Smooth muscle cell (in vitro differentiated cells): ENCODE measurements around the gene JAML. TPM values are rescaled to one million over a fixed set of nuclear protein-coding genes. Genes with fewer than 3 reads are reported as not detected.

Source experiments
- DNase-seq: peaks from one replicate; lab custom pipeline; 2025; ENCODE audit not compliant: unreplicated experiment; lab: John Stamatoyannopoulos, UW
- H2AFZ ChIP-seq: fragments of 200-600 bp; sonication (generic); 2 replicates; pipeline ENCODE4 v1.6.0; 2016; ENCODE audit warnings: antibody characterized with exemption, low read depth, mild to moderate bottlenecking
- H3F3A ChIP-seq: fragments of 200-600 bp; sonication (generic); 2 replicates; pipeline ENCODE4 v1.6.0; 2017; ENCODE audit warnings: antibody characterized with exemption, low read depth
- H3K27ac ChIP-seq: fragments of 200-600 bp; sonication (generic); 2 replicates; pipeline ENCODE4 v1.5.1; 2016; ENCODE audit warnings: low read depth, mild to moderate bottlenecking
- H3K27me3 ChIP-seq: fragments of 200-600 bp; sonication (generic); 2 replicates; pipeline ENCODE4 v1.6.1; 2016; ENCODE audit warnings: low read depth, mild to moderate bottlenecking
- H3K36me3 ChIP-seq: fragments of 200-600 bp; sonication (generic); 2 replicates; pipeline ENCODE4 v1.5.1; 2016; ENCODE audit warnings: low read depth
- H3K4me1 ChIP-seq: fragments of 200-600 bp; sonication (generic); 2 replicates; pipeline ENCODE4 v1.5.1; 2016; ENCODE audit warnings: low read depth
- H3K4me2 ChIP-seq: fragments of 200-600 bp; sonication (generic); 2 replicates; pipeline ENCODE4 v1.6.0; 2016; ENCODE audit warnings: mild to moderate bottlenecking
- H3K4me3 ChIP-seq: fragments of 200-600 bp; sonication (generic); 2 replicates; pipeline ENCODE4 v1.5.1; 2016; ENCODE audit warnings: mild to moderate bottlenecking
- H3K79me2 ChIP-seq: fragments of 200-600 bp; sonication (generic); 2 replicates; pipeline ENCODE4 v1.6.0; 2016; ENCODE audit warnings: low read depth, mild to moderate bottlenecking
- H3K9ac ChIP-seq: fragments of 200-600 bp; sonication (generic); 2 replicates; pipeline ENCODE4 v1.6.0; 2016; ENCODE audit warnings: low read depth
- H3K9me3 ChIP-seq: fragments of 200-600 bp; sonication (generic); replicated peaks from 2 replicates; pipeline ENCODE4 v1.5.1; 2016; ENCODE audit warnings: low read depth
- H4K20me1 ChIP-seq: fragments of 200-600 bp; sonication (generic); 2 replicates; pipeline ENCODE4 v1.6.0; 2016; ENCODE audit warnings: low read depth
- WGBS: methylation state at CpG from one replicate; pipeline ENCODE4 v1.1.7; 2016; ENCODE audit warnings: low lambda C conversion rate; 5-methylcytosine and 5-hydroxymethylcytosine counted together
- polyA plus RNA-seq: library from polyadenylated mRNA; unstranded; fragments of >200 nt; fragmentation: Nextera tagmentation; extraction: Ambion mirVana; gene quantifications from 2 replicates; pipeline ENCODE4 v1.2.1, GENCODE V29; 2016
- total RNA-seq: library from RNA; depleted of rRNA; stranded (reverse); fragments of >200 nt; gene quantifications from 2 replicates; pipeline ENCODE4 v1.2.3, GENCODE V29; 2014
- TF ChIP-seq, protein P1 (sequence below): fragments of 200-600 bp; sonication (generic); IDR thresholded peaks from 2 replicates; pipeline ENCODE4 v1.5.1; 2017; ENCODE audit warnings: borderline replicate concordance, mild to moderate bottlenecking, antibody characterized with exemption; ENCODE audit not compliant: insufficient read depth, poor library complexity, severe bottlenecking

JAML gene
- total and polyA plus RNA-seq, 2 experiments from 2014 or later: not detected

DNA sequence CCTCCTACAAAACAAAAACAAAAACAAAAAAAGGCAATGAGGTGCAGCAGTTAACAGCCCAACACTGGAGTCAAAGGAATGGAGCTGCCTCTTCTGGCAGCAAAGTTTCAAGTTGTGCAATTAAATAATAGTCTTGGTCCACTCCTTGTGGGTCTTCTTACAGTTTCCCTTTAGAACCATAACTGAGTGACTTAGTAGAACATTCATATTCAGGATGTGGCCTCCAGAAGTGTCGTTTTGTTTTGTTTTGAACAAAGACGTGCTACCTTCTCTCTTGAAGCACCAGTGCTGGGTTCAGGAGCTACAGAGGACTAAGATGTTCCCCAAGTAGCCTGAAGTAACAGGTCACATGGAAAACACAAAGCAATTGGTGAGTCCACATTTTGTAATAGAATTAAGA, 2.0 kb upstream of the JAML start:
- Histone ChIP-seq H4K20me1 (no peaks in the 10 kb centered on the region), H3K9me3 (no peaks in the 10 kb centered on the region), H3K79me2 (no peaks in the 10 kb centered on the region), H2AFZ (no peak overlapping the region), H3K4me1 (no peaks in the 10 kb centered on the region), H3K27ac (no peak overlapping the region), H3K36me3 (no peaks in the 10 kb centered on the region), H3K27me3 (peaks cover 46% of the 10 kb centered on the region), H3F3A (no peaks in the 10 kb centered on the region), H3K9ac (no peak overlapping the region), H3K4me2 (no peak overlapping the region), H3K4me3 (no peak overlapping the region)
- no peak for DNase-seq
- TF ChIP-seq, protein P1, sequence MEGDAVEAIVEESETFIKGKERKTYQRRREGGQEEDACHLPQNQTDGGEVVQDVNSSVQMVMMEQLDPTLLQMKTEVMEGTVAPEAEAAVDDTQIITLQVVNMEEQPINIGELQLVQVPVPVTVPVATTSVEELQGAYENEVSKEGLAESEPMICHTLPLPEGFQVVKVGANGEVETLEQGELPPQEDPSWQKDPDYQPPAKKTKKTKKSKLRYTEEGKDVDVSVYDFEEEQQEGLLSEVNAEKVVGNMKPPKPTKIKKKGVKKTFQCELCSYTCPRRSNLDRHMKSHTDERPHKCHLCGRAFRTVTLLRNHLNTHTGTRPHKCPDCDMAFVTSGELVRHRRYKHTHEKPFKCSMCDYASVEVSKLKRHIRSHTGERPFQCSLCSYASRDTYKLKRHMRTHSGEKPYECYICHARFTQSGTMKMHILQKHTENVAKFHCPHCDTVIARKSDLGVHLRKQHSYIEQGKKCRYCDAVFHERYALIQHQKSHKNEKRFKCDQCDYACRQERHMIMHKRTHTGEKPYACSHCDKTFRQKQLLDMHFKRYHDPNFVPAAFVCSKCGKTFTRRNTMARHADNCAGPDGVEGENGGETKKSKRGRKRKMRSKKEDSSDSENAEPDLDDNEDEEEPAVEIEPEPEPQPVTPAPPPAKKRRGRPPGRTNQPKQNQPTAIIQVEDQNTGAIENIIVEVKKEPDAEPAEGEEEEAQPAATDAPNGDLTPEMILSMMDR: no peak
- WGBS: 77% methylated on average over 2 of the region's 2 CpGs

- Histone ChIP-seq H4K20me1 (no peaks in the 10 kb centered on the region), H3K9me3 (no peaks in the 10 kb centered on the region), H3K79me2 (no peaks in the 10 kb centered on the region), H3K4me3 (no peak overlapping the region), H3K4me1 (no peaks in the 10 kb centered on the region), H3F3A (no peaks in the 10 kb centered on the region), H3K27ac (no peak overlapping the region), H2AFZ (no peak overlapping the region), H3K9ac (no peak overlapping the region), H3K27me3 (peaks cover 46% of the 10 kb centered on the region), H3K4me2 (no peak overlapping the region), H3K36me3 (no peaks in the 10 kb centered on the region)
- no peak for DNase-seq
- 88% methylated on average over 7 of the region's 7 CpGs for WGBS
- TF ChIP-seq, protein P1: no peak
Measured at GRCh38 chr11:118226296-118226695, 1.5 kb upstream of the JAML start.

DNA sequence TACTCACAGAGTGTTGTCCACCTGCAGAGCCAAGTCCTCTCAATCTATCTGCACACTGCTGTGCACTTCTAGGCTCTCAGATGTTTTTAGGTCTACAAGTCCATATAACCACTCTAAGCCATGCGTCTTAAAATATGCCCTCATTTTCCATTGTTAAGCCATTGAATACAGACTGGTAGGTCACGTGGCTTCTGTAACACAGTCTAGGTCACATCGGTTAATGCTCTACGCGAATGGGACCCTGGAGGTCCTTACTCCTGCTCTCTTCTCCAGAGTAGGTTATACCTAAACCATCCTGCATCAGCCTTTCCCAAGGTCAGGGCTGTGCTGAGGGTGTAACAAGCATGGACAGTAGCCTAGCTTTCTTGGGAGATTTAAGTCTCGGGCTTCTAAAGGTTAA, 819 bp downstream of the JAML start:
- Histone ChIP-seq H3K4me3 (no peak overlapping the region), H2AFZ (no peak overlapping the region), H3F3A (no peaks in the 10 kb centered on the region), H3K4me2 (no peak overlapping the region), H4K20me1 (no peaks in the 10 kb centered on the region), H3K9me3 (no peaks in the 10 kb centered on the region), H3K36me3 (no peaks in the 10 kb centered on the region), H3K27ac (no peak overlapping the region), H3K27me3 (peaks cover 46% of the 10 kb centered on the region), H3K9ac (no peak overlapping the region), H3K79me2 (no peaks in the 10 kb centered on the region), H3K4me1 (no peaks in the 10 kb centered on the region)
- WGBS: 79% methylated on average over 6 of the region's 6 CpGs
- TF ChIP-seq, protein P1: no peak
- no peak for DNase-seq

DNA sequence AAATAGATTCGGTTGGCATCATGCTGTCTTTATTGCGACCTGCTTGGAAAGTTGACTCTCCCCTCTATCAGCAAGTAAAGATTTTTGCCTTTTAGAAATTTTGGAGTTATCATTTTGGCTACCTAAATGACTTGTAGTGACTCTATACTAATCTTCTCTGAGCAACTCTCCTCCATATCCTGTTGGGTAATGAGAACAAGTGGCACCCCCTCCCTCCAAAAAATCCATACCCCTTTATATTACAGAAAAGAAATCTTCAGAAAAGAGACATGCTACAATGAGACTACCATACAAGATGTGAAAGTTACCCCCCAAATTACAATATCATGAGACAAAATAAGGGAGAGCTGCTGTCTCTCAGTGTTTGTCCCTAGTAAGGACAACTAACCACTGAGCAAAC, 1.2 kb downstream of the JAML start:
- no peak overlapping the region for H2AFZ ChIP-seq
- no peaks in the 10 kb centered on the region for H4K20me1 ChIP-seq
- WGBS: 90% methylated on average over 2 of the region's 2 CpGs
- no peaks in the 10 kb centered on the region for H3K4me1 ChIP-seq
- no peaks in the 10 kb centered on the region for H3F3A ChIP-seq
- H3K9me3 ChIP-seq: no peaks in the 10 kb centered on the region
- H3K79me2 ChIP-seq: no peaks in the 10 kb centered on the region
- TF ChIP-seq, protein P1: no peak
- H3K36me3 ChIP-seq: no peaks in the 10 kb centered on the region
- no peak overlapping the region for H3K4me3 ChIP-seq
- no peak for DNase-seq
- no peak overlapping the region for H3K9ac ChIP-seq
- H3K27ac ChIP-seq: no peak overlapping the region
- H3K4me2 ChIP-seq: no peak overlapping the region
- H3K27me3 ChIP-seq: peaks cover 46% of the 10 kb centered on the region
